ENCODE data around the gene SP110.
"Not testable (repeated sequence)": the region's sequence is repeated elsewhere in the genome, so short reads cannot be mapped to it uniquely, and the experiment has no call there.

The SP110 gene

GRCh38 chr2:230120376-230120775 lies 99.4 kb downstream of the SP110 start:
- not testable (repeated sequence) for DNase-seq

- not testable (repeated sequence) for DNase-seq
Observed at GRCh38 chr2:230119827-230120226, 100.0 kb downstream of the SP110 start.
